ENCODE results near the gene ATP1B1. TPM values are rescaled to one million over a fixed set of nuclear protein-coding genes. Genes with fewer than 3 reads are reported as not detected.
A peak's percentile ranks its signal among the peaks of the same experiment; 100 is the strongest.
"Not testable (repeated sequence)": the region's sequence is repeated elsewhere in the genome, so short reads cannot be mapped to it uniquely, and the experiment has no call there.

ATP1B1 gene
- total and polyA plus RNA-seq, 7 experiments from 2014 or later: 0.54 to 10.6 (median 1.9) TPM

DNA sequence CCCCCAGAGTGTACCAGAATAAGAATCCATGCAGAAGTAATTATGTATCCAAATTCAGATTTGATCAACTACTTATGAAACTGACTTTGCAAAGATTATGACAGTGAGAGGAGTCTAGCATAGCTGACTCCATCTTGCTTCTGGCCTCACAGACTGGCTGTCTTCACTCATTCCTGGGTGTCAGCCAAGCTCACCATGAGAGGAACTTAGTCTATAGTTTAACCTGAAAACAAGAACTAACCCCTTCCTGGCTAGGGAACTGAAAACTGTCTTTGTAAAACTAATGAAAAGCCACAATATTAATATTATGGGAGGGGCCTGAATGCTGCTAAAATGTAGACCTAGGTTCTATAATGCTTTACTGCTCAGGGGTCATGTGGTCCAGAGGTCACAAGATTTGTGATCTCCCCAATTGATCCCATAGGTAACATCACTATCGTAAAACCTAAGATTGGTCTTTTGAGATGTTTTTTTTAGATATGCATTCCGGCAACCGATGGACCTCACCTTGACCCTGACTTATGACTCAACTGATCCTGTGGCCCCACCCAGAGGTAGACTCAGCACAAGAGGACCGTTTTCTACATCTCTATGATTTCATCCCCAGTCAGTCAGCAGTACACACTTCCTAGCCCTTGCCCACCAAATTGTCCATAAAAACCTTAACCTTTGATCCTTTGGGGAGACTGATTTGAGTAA, 55.2 kb downstream of the ATP1B1 start:
- no peaks in the 10 kb centered on the region for H3K4me1 ChIP-seq (ENCODE audit: control insufficient read depth in 2 of 2, insufficient read depth in 2 of 2, low read length in 2 of 2)
- H3K36me3 ChIP-seq (ENCODE audit: control insufficient read depth in 2 of 3, insufficient read depth in 3 of 3, low read length in 3 of 3): no peaks in the 10 kb centered on the region
- H3K4me3 ChIP-seq (ENCODE audit: low read length): no peak overlapping the region
- ChIA-PET POLR2A (no interaction called here), CTCF (no interaction called here)
- Mint-ChIP-seq H3K9me3 (no peaks in the 10 kb centered on the region), H3K4me1 (no peaks in the 10 kb centered on the region), H3K4me3 (no peak overlapping the region), H3K27me3 (no peaks in the 10 kb centered on the region), H3K27ac (no peak overlapping the region), H3K36me3 (peaks cover 0 to 18% (median 10%) of the 10 kb centered on the region in 5 donors)
- H3K9me3 ChIP-seq (ENCODE audit: control insufficient read depth in 2 of 3, low read length in 3 of 3): no peaks in the 10 kb centered on the region
- no peak for DNase-seq
- H3K27ac ChIP-seq (ENCODE audit: low read depth, low read length): no peak overlapping the region
- H3K27me3 ChIP-seq (ENCODE audit: control insufficient read depth in 2 of 2, insufficient read depth in 2 of 2, low read length in 2 of 2): no peaks in the 10 kb centered on the region
- intact Hi-C loops (cut with micrococcal nuclease): no loop called here
- ATAC-seq: peak; percentile 50

DNA sequence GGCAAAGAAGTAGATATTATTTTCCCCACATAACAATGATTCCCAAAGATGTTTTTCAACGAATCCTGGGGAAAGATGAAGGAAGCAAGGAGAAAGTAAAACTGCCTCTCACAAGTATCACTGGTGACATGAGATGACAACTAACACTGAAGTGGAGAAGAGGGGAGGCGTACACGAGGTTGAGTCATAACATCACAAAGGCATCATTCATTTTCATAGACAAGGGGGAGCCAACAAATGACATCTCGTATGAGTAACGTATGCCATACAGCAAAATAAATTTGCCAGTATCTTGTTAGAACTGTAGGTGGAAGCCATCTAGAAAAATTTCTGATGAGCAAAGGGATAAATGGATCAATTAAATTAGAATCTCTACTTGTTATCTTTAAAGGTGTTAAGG, 56.6 kb downstream of the ATP1B1 start:
- POLR2A ChIA-PET: no interaction called here
- CTCF ChIA-PET: no interaction called here
- Mint-ChIP-seq H3K4me1 (no peaks in the 10 kb centered on the region), H3K36me3 (peaks cover 0 to 23% (median 10%) of the 10 kb centered on the region in 5 donors), H3K27ac (no peak overlapping the region), H3K27me3 (no peaks in the 10 kb centered on the region), H3K4me3 (no peak overlapping the region), H3K9me3 (no peaks in the 10 kb centered on the region)
- Histone ChIP-seq H3K4me1 (ENCODE audit: control insufficient read depth in 2 of 2, insufficient read depth in 2 of 2, low read length in 2 of 2) (no peaks in the 10 kb centered on the region), H3K27me3 (ENCODE audit: control insufficient read depth in 2 of 2, insufficient read depth in 2 of 2, low read length in 2 of 2) (no peaks in the 10 kb centered on the region), H3K9me3 (ENCODE audit: control insufficient read depth in 2 of 3, low read length in 3 of 3) (no peaks in the 10 kb centered on the region), H3K4me3 (ENCODE audit: low read length) (no peak overlapping the region), H3K27ac (ENCODE audit: low read depth, low read length) (no peak overlapping the region), H3K36me3 (ENCODE audit: control insufficient read depth in 2 of 3, insufficient read depth in 3 of 3, low read length in 3 of 3) (no peaks in the 10 kb centered on the region)
- DNase-seq (no peak), ATAC-seq (no peak)
- intact Hi-C loops (cut with micrococcal nuclease): no loop called here

DNA sequence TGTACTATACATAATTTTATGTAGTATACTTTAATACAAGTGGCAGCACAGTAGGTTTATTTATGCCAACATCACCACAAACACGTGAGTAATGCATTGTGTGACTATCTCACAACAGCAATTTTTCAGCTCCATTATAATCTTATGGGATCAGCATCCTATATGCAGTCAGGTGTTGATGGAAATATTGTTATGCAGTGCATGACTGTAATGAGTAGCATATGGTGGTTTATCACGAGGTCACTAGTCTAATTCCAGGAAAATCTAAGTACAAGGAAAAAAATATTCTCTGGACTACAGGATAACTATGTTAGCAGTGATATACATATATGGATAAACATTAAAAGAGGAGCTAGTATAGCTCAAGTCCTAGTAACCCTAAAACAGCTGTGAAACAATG, 69.0 kb downstream of the ATP1B1 start:
- no peak for DNase-seq
- no peak for ATAC-seq
- Mint-ChIP-seq H3K4me1 (no peaks in the 10 kb centered on the region), H3K27me3 (no peaks in the 10 kb centered on the region), H3K9me3 (peaks cover 0 to 4% (median 0%) of the 10 kb centered on the region in 11 donors), H3K4me3 (no peak overlapping the region), H3K36me3 (peaks cover 0 to 10% (median 0%) of the 10 kb centered on the region in 5 donors), H3K27ac (no peak overlapping the region)
- no peaks in the 10 kb centered on the region for H3K36me3 ChIP-seq (ENCODE audit: control insufficient read depth in 2 of 3, insufficient read depth in 3 of 3, low read length in 3 of 3)
- POLR2A ChIA-PET: no interaction called here
- CTCF ChIA-PET: no interaction called here
- no peak overlapping the region for H3K27ac ChIP-seq (ENCODE audit: low read depth, low read length)
- no peaks in the 10 kb centered on the region for H3K27me3 ChIP-seq (ENCODE audit: control insufficient read depth in 2 of 2, insufficient read depth in 2 of 2, low read length in 2 of 2)
- no peak overlapping the region for H3K4me3 ChIP-seq (ENCODE audit: low read length)
- no peaks in the 10 kb centered on the region for H3K4me1 ChIP-seq (ENCODE audit: control insufficient read depth in 2 of 2, insufficient read depth in 2 of 2, low read length in 2 of 2)
- no peaks in the 10 kb centered on the region for H3K9me3 ChIP-seq (ENCODE audit: control insufficient read depth in 2 of 3, low read length in 3 of 3)
- intact Hi-C loops (cut with micrococcal nuclease): no loop called here

DNA sequence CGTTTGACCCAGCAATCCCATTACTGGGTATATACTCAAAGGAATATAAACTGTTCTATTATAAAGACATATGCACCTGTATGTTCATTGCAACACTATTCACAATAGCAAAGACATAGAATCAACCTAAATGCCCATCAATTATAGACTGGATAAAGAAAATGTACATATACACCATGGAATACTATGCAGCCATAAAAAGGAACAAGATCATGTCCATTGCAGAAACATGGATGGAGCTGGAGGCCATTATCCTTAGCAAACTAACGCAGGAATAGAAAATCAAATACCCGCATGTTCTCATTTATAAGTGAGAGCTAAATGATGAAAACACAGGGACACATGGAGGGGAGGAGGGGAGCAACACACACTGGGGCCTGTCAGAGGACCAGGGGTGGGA, 72.9 kb downstream of the ATP1B1 start:
- ATAC-seq; H3K27me3 Mint-ChIP-seq; CTCF ChIA-PET; POLR2A ChIA-PET; DNase-seq; H3K36me3 ChIP-seq (ENCODE audit: control insufficient read depth in 2 of 3, insufficient read depth in 3 of 3, low read length in 3 of 3); H3K27ac Mint-ChIP-seq; H3K9me3 Mint-ChIP-seq; H3K27ac ChIP-seq (ENCODE audit: low read depth, low read length); H3K4me3 ChIP-seq (ENCODE audit: low read length); H3K9me3 ChIP-seq (ENCODE audit: control insufficient read depth in 2 of 3, low read length in 3 of 3); H3K4me1 ChIP-seq (ENCODE audit: control insufficient read depth in 2 of 2, insufficient read depth in 2 of 2, low read length in 2 of 2); intact Hi-C loops (cut with micrococcal nuclease); H3K4me1 Mint-ChIP-seq; H3K27me3 ChIP-seq (ENCODE audit: control insufficient read depth in 2 of 2, insufficient read depth in 2 of 2, low read length in 2 of 2); H3K4me3 Mint-ChIP-seq: not testable (repeated sequence)
- peaks cover 0 to 12% (median 6%) of the 10 kb centered on the region in 5 donors for H3K36me3 Mint-ChIP-seq

DNA sequence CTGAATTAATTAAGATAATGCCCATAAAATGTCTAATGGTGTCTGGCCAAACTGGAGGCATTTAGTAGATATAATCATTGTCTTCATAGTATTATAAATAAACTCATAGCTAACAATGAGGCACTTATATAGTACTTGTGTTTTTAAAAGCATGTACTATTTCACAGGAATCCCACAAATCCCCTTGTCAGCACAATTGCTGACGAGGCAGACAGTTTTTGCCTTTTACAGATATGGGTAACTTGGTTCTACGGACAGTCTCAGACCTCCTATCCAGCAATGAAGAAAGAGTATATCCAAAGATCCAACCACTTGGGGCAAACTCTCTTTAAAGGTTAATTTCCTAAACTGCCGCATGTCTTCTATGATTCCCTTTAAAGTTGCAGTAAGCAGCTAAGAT, 73.7 kb downstream of the ATP1B1 start:
- DNase-seq: no peak
- ChIA-PET POLR2A (no interaction called here), CTCF (no interaction called here)
- Mint-ChIP-seq H3K4me3 (no peak overlapping the region), H3K27me3 (no peaks in the 10 kb centered on the region), H3K4me1 (no peaks in the 10 kb centered on the region), H3K9me3 (peaks cover 0 to 6% (median 1%) of the 10 kb centered on the region in 11 donors), H3K27ac (no peak overlapping the region), H3K36me3 (peaks cover 0 to 12% (median 6%) of the 10 kb centered on the region in 5 donors)
- no peak for ATAC-seq
- no peak overlapping the region for H3K4me3 ChIP-seq (ENCODE audit: low read length)
- no peaks in the 10 kb centered on the region for H3K9me3 ChIP-seq (ENCODE audit: control insufficient read depth in 2 of 3, low read length in 3 of 3)
- no peaks in the 10 kb centered on the region for H3K27me3 ChIP-seq (ENCODE audit: control insufficient read depth in 2 of 2, insufficient read depth in 2 of 2, low read length in 2 of 2)
- H3K36me3 ChIP-seq (ENCODE audit: control insufficient read depth in 2 of 3, insufficient read depth in 3 of 3, low read length in 3 of 3): no peaks in the 10 kb centered on the region
- no peaks in the 10 kb centered on the region for H3K4me1 ChIP-seq (ENCODE audit: control insufficient read depth in 2 of 2, insufficient read depth in 2 of 2, low read length in 2 of 2)
- no peak overlapping the region for H3K27ac ChIP-seq (ENCODE audit: low read depth, low read length)
- intact Hi-C loops (cut with micrococcal nuclease): no loop called here
